GM12801 (cell line): ENCODE measurements around the gene ZBTB25.

Experiments used
- CTCF ChIP-seq: IDR thresholded peaks from one replicate; pipeline ENCODE4 v1.5.1; 2011; ENCODE audit warnings: control low read depth; ENCODE audit not compliant: insufficient read length; ENCODE audit errors: extremely low read depth

ZBTB25 gene

DNA sequence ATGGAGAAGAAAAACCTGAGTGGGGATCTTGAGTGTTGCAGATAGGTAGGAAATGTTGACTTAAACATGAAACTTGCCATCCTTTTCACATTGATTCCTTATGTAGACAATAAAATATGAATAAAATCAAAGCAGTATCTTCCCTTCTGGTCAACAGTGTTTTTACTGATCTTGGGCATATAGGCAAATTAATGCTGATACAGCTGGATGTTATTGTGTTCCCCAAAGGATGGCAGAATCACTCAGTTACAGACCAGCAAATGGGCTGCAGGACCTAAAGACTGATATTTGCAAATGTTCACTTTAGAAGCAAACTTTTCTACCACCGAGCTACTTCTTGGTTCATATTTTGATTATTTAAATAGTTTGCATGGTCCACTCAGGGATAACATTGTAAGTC is 81.6 kb downstream of the ZBTB25 start:
- TF ChIP-seq CTCF, result no peak

GRCh38 chr14:64421166-64421565 is 82.5 kb downstream of the ZBTB25 start:
- TF ChIP-seq CTCF, result no peak

DNA sequence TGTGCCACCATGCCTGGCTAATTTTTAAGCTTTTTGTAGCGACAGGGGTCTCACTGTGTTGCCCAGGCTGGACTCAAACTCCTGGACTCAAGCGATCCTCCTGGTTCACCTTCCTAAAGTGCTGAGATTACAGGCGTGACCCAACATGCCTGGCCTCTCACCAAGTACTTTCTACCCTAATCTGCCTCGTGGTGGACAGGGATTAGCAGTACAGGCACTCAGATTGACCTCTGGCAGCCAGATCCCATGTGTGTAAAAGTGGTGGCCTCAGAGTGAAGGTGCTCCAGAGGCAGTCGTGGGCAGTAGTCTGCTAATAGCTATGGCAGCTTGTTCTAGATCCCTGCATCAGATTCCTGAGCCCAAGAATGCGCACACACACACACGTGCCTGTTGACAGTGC is 84.6 kb downstream of the ZBTB25 start:
- no peak for TF ChIP-seq CTCF

DNA sequence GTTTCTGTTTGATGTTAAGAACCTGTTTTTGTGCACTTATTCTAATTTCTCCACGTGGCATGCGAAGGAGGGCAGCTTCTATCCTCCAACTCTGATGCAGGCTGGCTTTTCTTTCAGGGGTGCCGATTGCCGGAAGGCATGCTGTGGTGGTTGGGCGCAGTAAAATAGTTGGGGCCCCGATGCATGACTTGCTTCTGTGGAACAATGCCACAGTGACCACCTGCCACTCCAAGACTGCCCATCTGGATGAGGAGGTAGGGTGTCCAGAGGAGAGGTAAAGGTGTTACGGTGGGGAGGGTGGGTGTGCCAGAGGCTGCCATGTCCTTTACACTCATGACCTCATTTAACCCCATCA is 85.9 kb downstream of the ZBTB25 start:
- TF ChIP-seq CTCF, result no peak

DNA sequence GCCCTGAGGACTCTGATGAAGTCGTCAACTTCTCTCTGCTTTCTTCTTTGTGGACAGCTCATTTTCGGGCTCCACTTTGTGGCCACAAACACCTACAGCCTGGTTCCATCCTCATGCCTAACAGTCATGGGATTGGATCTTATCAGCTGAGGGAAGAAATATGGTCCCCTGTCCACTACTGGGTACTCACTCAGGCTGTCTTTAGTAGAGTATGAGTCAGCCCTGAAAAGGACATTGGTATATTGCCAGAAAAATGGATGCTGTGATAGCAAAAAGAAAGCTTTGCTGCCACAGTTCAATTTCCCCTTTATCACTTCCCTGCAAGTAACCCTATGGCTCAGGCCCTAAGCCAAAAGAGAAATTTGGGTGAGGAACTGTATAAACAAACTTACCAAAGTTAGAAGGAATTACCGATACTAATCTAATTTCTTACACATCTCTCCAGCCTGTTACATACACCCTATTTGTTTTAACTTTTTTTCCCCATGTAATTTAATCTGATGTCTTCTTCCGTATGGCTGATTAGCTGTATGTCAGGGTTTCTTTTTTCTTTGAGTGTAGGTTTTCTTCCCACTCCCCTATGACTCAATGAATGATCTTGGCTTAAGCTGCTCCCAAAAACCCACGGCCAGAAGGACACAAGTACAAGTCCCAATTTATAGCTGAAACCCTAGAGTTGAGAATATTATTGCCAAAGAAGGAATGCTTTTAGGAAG is 86.4 kb downstream of the ZBTB25 start:
- TF ChIP-seq CTCF, result no peak

DNA sequence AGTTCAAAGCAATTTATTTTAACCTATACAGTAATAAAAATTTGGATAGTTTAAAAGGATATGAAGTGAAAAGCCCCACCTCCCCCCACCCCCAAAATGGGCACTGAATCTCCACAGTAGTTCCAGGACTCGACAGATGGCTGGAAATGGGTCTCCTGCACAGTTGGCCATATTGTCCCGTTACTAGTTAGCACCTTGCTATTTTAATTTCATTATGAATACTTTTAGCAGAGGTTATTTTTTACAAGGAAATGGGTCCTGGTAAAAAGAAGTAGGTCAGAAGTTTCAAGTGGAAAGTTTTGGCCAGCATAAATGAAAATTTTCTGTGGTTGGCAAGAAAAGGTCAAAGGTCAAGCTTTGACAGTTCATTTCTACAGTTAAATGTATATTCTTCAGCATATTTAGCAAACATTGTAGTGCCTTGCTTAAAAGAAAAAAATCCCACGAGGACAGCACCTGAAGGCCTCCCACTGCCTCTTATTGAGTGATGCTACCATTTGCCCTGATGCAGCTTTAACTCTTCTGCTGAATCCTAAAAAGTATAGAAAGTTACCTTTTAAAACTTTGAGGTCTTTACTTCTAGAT is 87.2 kb downstream of the ZBTB25 start:
- TF ChIP-seq CTCF, result no peak

GRCh38 chr14:64412237-64412636 is 91.4 kb downstream of the ZBTB25 start:
- no peak for TF ChIP-seq CTCF
